Measurements from ENCODE around the gene PRR5.
"Not testable (repeated sequence)": the region's sequence is repeated elsewhere in the genome, so short reads cannot be mapped to it uniquely, and the experiment has no call there.

DNA sequence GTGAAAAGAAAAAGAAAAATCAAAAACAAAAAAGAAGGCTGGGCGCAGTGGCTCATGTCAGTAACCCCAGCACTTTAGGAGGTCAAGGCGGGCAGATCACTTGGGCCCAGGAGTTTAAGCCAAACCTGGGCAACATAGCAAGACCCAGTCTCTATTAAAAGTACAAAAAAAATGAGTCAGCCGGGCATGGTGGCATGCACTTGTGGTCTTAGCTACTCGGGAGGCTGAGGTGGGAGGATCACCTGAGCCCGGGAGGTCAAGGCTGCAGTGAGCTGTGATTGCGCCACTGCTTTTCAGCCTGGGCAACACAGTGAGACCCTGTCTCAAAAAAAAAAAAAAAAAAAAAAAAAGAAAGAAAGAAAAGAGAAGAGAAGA, 26.0 kb upstream of the PRR5 start:
- not testable (repeated sequence) for TF ChIP-seq POLR2A, EP300, POLR2AphosphoS5 (IDR thresholded peaks at IDR 0.05)
- TF ChIP-seq, protein P1, sequence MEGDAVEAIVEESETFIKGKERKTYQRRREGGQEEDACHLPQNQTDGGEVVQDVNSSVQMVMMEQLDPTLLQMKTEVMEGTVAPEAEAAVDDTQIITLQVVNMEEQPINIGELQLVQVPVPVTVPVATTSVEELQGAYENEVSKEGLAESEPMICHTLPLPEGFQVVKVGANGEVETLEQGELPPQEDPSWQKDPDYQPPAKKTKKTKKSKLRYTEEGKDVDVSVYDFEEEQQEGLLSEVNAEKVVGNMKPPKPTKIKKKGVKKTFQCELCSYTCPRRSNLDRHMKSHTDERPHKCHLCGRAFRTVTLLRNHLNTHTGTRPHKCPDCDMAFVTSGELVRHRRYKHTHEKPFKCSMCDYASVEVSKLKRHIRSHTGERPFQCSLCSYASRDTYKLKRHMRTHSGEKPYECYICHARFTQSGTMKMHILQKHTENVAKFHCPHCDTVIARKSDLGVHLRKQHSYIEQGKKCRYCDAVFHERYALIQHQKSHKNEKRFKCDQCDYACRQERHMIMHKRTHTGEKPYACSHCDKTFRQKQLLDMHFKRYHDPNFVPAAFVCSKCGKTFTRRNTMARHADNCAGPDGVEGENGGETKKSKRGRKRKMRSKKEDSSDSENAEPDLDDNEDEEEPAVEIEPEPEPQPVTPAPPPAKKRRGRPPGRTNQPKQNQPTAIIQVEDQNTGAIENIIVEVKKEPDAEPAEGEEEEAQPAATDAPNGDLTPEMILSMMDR (IDR thresholded peaks at IDR 0.05), result not testable (repeated sequence)

All from gastroesophageal sphincter (tissue), 3 donors.